Measurements from ENCODE around the gene PON3.

Gene PON3

GRCh38 chr7:95309951-95310350 lies 86.2 kb downstream of the PON3 start:
- DNase-seq = no peak

Data from amygdala (tissue), 56 donors.